NCI-H1417 (cell line): Measurements from ENCODE around the gene AMPD2.
"Not testable (repeated sequence)": the region's sequence is repeated elsewhere in the genome, so short reads cannot be mapped to it uniquely, and the experiment has no call there.

Source experiments
- DNase-seq, 3 experiments: peaks; one replicate each; lab custom pipeline; 2025; lab: John Stamatoyannopoulos, UW

The AMPD2 gene

DNA sequence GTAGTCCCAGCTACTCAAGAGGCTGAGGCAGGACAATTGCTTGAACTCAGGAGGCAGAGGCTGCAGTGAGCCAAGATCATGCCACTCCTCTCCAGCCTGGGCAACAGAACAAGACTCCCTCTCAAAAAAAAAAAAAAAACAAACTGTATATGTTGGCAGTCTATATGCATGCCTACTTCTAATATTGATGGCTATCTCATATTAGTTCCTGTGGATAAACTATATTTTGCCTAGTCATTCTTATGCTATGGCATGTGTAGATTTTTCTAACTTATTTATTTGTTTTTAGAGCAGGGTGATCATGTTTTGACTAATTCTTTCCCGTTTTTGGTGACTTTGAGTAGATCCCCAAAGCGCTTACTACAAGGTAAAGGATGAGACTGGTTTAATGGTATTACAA lies 59.0 kb downstream of the AMPD2 start:
- not testable (repeated sequence) for DNase-seq
